Measurements from ENCODE around the gene NANOGP8. TPM values are rescaled to one million over a fixed set of nuclear protein-coding genes. Genes with fewer than 3 reads are reported as not detected.
"Not testable (repeated sequence)": the region's sequence is repeated elsewhere in the genome, so short reads cannot be mapped to it uniquely, and the experiment has no call there.

NANOGP8 gene
- total RNA-seq, 1 experiment from 2014 or later, result not detected

GRCh38 chr15:35104526-35105147 is 19.5 kb upstream of the NANOGP8 start:
- in situ Hi-C loops (cut with HindIII; ENCODE audit: low pct_unique_long_range_greater_than_20kb, low sequenced_read_pairs), result no loop called here

GRCh38 chr15:35102186-35102585 is 17.1 kb upstream of the NANOGP8 start:
- no peak for DNase-seq (ENCODE audit: low read depth, low spot score)
- in situ Hi-C loops (cut with HindIII; ENCODE audit: low pct_unique_long_range_greater_than_20kb, low sequenced_read_pairs), result no loop called here

More at GRCh38 chr15:35104526-35105147, 19.5 kb upstream of the NANOGP8 start:
- DNase-seq (ENCODE audit: low read depth, low spot score), result no peak

GRCh38 chr15:35101335-35101734 is 16.2 kb upstream of the NANOGP8 start:
- in situ Hi-C loops (cut with HindIII; ENCODE audit: low pct_unique_long_range_greater_than_20kb, low sequenced_read_pairs), result no loop called here
- DNase-seq (ENCODE audit: low read depth, low spot score), result no peak

GRCh38 chr15:35098737-35099136 is 13.6 kb upstream of the NANOGP8 start:
- no peak for DNase-seq (ENCODE audit: low read depth, low spot score)
- in situ Hi-C loops (cut with HindIII; ENCODE audit: low pct_unique_long_range_greater_than_20kb, low sequenced_read_pairs), result no loop called here

DNA sequence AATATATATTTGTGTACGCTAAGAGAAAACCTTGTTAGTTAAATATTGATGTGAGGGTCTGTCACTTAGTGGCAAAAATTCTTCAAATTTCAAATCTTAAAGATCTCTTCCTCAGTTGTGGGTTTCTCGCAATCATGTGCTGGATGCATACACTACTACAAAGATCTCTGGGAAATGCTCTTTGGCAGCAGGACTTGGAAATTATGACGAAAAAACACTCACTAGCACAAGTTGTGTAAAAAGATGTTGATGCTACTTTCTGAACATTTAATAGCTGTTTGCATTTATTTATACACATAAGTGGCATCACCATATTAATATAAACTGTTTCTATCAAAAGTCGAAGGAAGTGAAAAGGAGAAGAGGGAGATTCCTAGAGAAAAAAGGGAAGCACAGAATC is 10.8 kb upstream of the NANOGP8 start:
- in situ Hi-C loops (cut with HindIII; ENCODE audit: low pct_unique_long_range_greater_than_20kb, low sequenced_read_pairs), result no loop called here
- no peak for DNase-seq (ENCODE audit: low read depth, low spot score)

- in situ Hi-C loops (cut with HindIII; ENCODE audit: low pct_unique_long_range_greater_than_20kb, low sequenced_read_pairs), result no loop called here
- no peak for DNase-seq (ENCODE audit: low read depth, low spot score)
Measured at GRCh38 chr15:35092846-35093245, 7.8 kb upstream of the NANOGP8 start.

DNA sequence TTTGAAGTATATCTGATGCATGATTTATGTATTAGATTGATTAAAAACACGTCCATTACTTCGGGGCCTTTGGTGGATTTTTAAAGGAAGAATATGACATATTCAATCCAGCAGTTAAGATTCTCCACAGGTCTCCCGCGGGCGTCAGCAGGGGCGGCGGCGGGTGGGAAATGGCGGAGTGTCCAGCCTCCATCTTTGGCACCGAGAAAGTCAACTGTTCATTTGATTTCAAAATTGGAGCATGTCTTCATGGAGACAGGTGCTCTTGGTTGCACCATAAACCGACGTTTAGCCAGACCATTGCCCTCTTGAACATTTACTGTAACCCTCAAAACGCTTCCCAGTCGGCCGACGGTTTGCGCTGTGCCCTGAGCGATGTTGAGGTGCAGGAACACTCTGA is 7.2 kb upstream of the NANOGP8 start:
- in situ Hi-C loops (cut with HindIII; ENCODE audit: low pct_unique_long_range_greater_than_20kb, low sequenced_read_pairs), result no loop called here
- no peak for DNase-seq (ENCODE audit: low read depth, low spot score)

DNA sequence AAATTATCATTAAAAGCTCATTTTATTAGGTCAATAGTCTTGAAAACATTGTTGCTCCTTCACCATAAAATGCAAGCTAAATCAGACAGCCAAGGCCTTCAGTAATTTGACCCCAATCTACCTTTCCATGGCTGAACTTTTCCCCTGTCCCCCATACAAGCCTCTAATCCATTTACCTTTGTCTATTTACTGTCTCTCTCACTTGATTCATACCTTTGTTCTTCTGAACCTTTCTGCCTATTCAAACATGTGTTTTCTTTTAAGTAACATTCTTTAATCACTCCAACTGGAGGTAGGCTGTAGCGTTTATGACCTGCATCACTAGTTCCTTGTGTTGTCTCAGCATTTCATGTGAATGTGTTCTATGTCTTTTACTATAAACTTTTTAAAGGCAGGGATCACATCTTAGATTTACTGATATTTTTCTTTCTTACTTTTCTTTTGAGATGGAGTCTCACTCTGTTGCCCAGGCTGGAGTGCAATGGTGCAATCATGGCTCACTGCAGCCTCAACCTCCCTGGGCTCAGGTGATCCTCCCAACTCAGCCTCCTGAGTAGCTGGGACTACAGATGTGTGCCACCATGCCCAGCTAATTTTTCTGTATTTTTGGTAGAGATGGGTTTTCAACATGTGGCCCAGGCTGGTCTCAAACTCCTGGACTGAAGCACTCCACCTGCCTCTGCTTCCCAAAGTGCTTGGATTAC is 5.2 kb upstream of the NANOGP8 start:
- DNase-seq (ENCODE audit: low read depth, low spot score), result no peak
- in situ Hi-C loops (cut with HindIII; ENCODE audit: low pct_unique_long_range_greater_than_20kb, low sequenced_read_pairs), result no loop called here

DNA sequence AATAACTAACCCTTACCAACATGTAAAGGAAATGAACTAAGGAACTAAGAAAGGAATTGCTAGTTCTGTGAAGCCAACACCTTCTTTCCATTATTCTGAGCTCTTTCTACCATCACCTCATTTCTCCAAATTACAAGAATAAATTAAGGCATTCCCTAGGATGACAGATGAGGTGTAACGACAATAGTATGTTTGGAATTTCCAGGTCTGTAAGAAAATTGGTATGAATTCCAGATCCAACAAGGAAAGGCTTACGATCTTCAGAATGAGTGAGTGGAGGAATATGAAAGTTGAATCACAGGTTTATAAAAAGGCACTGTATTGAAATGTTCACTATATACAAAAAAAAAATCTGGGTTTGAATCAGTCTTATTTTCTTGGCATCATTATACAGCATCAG is 4.5 kb upstream of the NANOGP8 start:
- DNase-seq (ENCODE audit: low read depth, low spot score), result no peak
- in situ Hi-C loops (cut with HindIII; ENCODE audit: low pct_unique_long_range_greater_than_20kb, low sequenced_read_pairs), result no loop called here

DNA sequence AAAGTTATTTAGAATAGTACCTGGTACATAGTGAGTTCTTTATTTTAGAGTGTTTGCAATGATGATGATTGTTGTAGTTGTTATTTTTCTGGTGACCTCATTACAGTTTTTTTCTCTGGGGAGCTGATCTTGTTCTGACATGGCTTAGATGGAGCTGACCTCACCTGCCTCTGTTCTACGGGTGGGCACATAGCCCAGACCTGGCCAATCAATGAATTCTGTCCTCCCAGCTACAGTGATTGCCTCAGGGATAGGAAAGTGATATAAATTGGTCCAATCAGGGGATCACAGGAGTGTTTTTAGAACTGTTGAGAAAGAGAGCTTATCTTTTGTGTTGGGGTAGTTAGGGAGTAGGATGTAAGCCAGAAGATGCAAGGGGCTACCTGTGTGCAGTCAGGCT is 3.2 kb upstream of the NANOGP8 start:
- DNase-seq (ENCODE audit: low read depth, low spot score), result no peak
- in situ Hi-C loops (cut with HindIII; ENCODE audit: low pct_unique_long_range_greater_than_20kb, low sequenced_read_pairs), result no loop called here

DNA sequence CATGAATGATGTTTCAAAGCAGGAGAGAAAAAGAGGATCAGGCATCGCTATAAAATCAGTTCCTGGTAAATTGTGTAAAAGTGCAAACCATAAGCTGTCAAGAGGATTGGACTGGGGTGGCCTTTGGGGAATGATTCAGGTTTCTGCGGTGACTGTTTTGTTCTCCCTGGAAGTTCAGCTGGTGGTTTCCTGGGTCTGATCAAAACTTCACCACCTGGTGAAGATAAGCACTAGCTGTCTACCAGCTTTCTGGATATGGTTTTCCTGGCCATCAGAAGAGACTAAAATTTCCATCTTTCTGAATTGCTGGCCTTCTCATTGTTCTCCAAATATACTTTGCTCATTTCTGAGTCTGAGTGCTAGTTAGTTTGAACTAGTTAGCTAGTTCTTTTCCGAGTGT is 2.7 kb upstream of the NANOGP8 start:
- in situ Hi-C loops (cut with HindIII; ENCODE audit: low pct_unique_long_range_greater_than_20kb, low sequenced_read_pairs), result no loop called here
- DNase-seq (ENCODE audit: low read depth, low spot score), result no peak

DNA sequence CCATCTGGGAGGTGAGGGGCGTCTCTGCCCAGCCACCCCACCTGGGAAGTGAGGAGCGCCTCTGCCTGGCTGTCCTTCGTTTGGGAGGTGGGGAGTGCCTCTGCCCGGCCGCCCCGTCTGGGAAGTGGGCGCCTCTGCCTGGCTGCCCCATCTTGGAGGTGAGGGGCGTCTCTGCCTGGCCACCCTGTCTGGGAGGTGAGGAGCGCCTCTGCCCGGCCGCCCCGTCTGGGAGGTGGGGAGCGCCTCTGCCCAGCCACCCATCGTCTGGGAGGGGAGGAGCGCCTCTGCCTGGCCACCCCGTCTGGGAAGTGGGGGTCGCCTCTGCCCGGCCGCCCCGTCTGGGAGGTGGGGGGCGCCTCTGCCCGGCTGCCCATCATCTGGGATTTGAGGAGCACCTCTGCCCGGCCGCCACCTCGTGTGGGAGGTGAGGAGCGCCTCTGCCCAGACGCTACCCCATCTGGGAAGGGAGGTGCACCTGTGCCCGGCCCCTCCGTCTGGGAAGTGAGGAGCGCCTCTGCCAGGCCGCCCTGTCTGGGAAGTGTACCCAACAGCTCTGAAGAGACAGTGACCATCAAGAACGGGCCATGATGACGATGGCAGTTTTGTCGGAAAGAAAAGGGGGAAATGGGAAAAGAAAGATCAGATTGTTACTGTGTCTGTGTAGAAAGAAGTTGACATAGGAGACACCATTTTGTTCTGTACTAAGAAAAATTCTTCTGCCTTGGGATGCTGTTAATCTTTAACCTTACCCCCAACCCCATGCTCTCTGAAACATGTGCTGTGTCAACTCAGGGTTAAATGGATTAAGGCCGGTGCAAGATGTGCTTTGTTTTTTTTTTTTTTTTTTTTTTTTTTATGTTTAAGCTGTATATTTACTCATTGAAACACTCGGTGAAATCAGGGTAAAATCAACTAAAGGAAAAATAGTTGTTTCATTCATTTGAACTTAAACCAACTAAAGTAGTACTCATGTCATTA is 2.4 kb downstream of the NANOGP8 start:
- DNase-seq (ENCODE audit: low read depth, low spot score); in situ Hi-C loops (cut with HindIII; ENCODE audit: low pct_unique_long_range_greater_than_20kb, low sequenced_read_pairs): not testable (repeated sequence)

- in situ Hi-C loops (cut with HindIII; ENCODE audit: low pct_unique_long_range_greater_than_20kb, low sequenced_read_pairs); DNase-seq (ENCODE audit: low read depth, low spot score): not testable (repeated sequence)
Measured at GRCh38 chr15:35081626-35082365, 3.3 kb downstream of the NANOGP8 start.

GRCh38 chr15:35080226-35080625 is 4.9 kb downstream of the NANOGP8 start:
- in situ Hi-C loops (cut with HindIII; ENCODE audit: low pct_unique_long_range_greater_than_20kb, low sequenced_read_pairs), result no loop called here
- DNase-seq (ENCODE audit: low read depth, low spot score), result no peak

DNA sequence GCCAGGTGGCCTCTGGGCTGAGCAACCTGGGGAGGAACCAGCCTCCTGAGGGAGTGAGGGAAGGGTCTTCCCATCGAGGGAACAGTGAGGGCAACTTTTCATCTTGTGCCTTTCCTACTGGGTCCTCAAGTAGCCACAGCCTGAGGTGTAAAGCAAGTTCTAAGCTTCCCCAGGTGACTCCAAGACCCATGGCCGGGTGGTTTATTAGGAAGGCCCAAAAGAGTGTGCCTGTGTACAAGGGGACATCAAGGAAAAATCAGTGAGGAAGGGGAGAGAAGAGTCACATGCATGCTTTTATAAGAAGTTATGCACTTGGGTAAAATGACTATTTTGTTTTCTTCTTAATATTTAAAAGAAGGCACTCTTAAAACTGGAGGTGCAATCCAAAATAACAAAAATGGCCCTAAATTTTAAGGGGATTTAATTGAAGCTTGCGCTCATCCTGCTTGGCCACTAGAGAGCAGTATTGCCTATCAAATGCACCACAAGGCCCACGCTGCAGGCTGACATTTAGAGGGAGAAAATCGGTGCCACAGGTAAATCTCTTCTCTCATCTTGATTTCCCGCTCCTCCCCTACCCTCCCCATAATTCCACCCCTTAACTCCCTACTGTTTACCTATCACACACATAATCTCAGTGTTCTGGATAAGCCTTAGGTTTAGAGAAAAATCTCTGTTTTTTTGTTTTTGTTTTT is 6.7 kb downstream of the NANOGP8 start:
- in situ Hi-C loops (cut with HindIII; ENCODE audit: low pct_unique_long_range_greater_than_20kb, low sequenced_read_pairs), result no loop called here
- peak; percentile 59 for DNase-seq (ENCODE audit: low read depth, low spot score)

DNA sequence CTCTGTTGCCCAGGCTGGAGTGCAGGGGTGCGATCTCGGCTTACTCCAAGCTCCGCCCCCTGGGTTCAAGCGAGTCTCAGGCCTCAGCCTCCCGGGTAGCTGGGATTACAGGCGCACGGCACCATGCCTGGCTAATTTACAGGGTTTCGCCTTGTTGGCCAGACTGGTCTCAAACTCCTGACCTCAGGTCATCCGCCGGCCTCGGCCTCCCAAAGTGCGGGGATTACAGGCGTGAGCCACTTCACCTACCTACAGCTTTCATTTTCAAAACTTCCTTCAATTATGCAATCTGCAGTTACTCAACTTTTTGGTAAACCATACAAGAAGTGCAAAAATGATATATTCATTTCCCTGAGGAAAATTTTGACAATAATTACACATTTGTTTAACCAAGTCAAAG is 14.0 kb downstream of the NANOGP8 start:
- in situ Hi-C loops (cut with HindIII; ENCODE audit: low pct_unique_long_range_greater_than_20kb, low sequenced_read_pairs), result no loop called here
- DNase-seq (ENCODE audit: low read depth, low spot score), result no peak

GRCh38 chr15:35068846-35069475 is 16.1 kb downstream of the NANOGP8 start:
- in situ Hi-C loops (cut with HindIII; ENCODE audit: low pct_unique_long_range_greater_than_20kb, low sequenced_read_pairs), result no loop called here
- DNase-seq (ENCODE audit: low read depth, low spot score), result no peak

All from SK-MEL-5 (cell line).